ENCODE results near the gene DKK2. TPM values are rescaled to one million over a fixed set of nuclear protein-coding genes. Genes with fewer than 3 reads are reported as not detected.

DKK2 gene
- total RNA-seq, 6 experiments from 2014 or later: 0.15 to 0.50 (median 0.20) TPM

GRCh38 chr4:107011312-107011711 lies 24.8 kb downstream of the DKK2 start:
- TF ChIP-seq CTCF (IDR thresholded peaks at IDR 0.05): no peak
- no peak overlapping the region for H3K4me3 Mint-ChIP-seq
- H3K27ac Mint-ChIP-seq: no peak overlapping the region
- H3K27me3 Mint-ChIP-seq (ENCODE audit: insufficient read depth): peaks cover 3% of the 10 kb centered on the region; the same call in 1 of the 2 replicates
- no peak for DNase-seq
- H3K36me3 Mint-ChIP-seq (ENCODE audit: low read depth): no peaks in the 10 kb centered on the region
- H3K9me3 Mint-ChIP-seq: no peaks in the 10 kb centered on the region
- H3K4me1 Mint-ChIP-seq (ENCODE audit: low read depth): no peaks in the 10 kb centered on the region

GRCh38 chr4:107009196-107009968 lies 26.7 kb downstream of the DKK2 start:
- no peaks in the 10 kb centered on the region for H3K4me1 Mint-ChIP-seq (ENCODE audit: low read depth)
- H3K9me3 Mint-ChIP-seq: no peaks in the 10 kb centered on the region
- no peak overlapping the region for H3K4me3 Mint-ChIP-seq
- H3K27me3 Mint-ChIP-seq (ENCODE audit: insufficient read depth): no peaks in the 10 kb centered on the region; the same call in 1 of the 2 replicates
- no peak for DNase-seq
- no peak overlapping the region for H3K27ac Mint-ChIP-seq
- no peaks in the 10 kb centered on the region for H3K36me3 Mint-ChIP-seq (ENCODE audit: low read depth)
- TF ChIP-seq CTCF (IDR thresholded peaks at IDR 0.05): no peak

- DNase-seq: no peak
- no peak for TF ChIP-seq CTCF (IDR thresholded peaks at IDR 0.05)
- no peaks in the 10 kb centered on the region for H3K9me3 Mint-ChIP-seq
- no peak overlapping the region for H3K27ac Mint-ChIP-seq
- H3K4me3 Mint-ChIP-seq: no peak overlapping the region
- no peaks in the 10 kb centered on the region; the same call in none of the 2 replicates for H3K27me3 Mint-ChIP-seq (ENCODE audit: insufficient read depth)
- no peaks in the 10 kb centered on the region for H3K4me1 Mint-ChIP-seq (ENCODE audit: low read depth)
- H3K36me3 Mint-ChIP-seq (ENCODE audit: low read depth): no peaks in the 10 kb centered on the region
Measured at GRCh38 chr4:107008115-107008514, 28.0 kb downstream of the DKK2 start.

GRCh38 chr4:107006218-107006617 lies 29.9 kb downstream of the DKK2 start:
- no peak overlapping the region for H3K27ac Mint-ChIP-seq
- TF ChIP-seq CTCF (IDR thresholded peaks at IDR 0.05): no peak
- H3K9me3 Mint-ChIP-seq: no peaks in the 10 kb centered on the region
- H3K4me3 Mint-ChIP-seq: no peak overlapping the region
- no peak for DNase-seq
- H3K27me3 Mint-ChIP-seq (ENCODE audit: insufficient read depth): no peaks in the 10 kb centered on the region; the same call in none of the 2 replicates
- no peaks in the 10 kb centered on the region for H3K4me1 Mint-ChIP-seq (ENCODE audit: low read depth)
- no peaks in the 10 kb centered on the region for H3K36me3 Mint-ChIP-seq (ENCODE audit: low read depth)

- Mint-ChIP-seq H3K36me3 (ENCODE audit: low read depth) (no peaks in the 10 kb centered on the region), H3K27me3 (ENCODE audit: insufficient read depth) (peaks cover 4% of the 10 kb centered on the region; the same call in 1 of the 2 replicates), H3K9me3 (no peaks in the 10 kb centered on the region), H3K27ac (no peak overlapping the region), H3K4me1 (ENCODE audit: low read depth) (no peaks in the 10 kb centered on the region), H3K4me3 (no peak overlapping the region)
- no peak for TF ChIP-seq CTCF (IDR thresholded peaks at IDR 0.05)
- no peak for DNase-seq
Measured at GRCh38 chr4:106996490-106996889, 39.6 kb downstream of the DKK2 start.

All from HFFc6 (cell line).